ENCODE data around the gene MBNL1.
"Not testable (repeated sequence)": the region's sequence is repeated elsewhere in the genome, so short reads cannot be mapped to it uniquely, and the experiment has no call there.

Gene MBNL1

DNA sequence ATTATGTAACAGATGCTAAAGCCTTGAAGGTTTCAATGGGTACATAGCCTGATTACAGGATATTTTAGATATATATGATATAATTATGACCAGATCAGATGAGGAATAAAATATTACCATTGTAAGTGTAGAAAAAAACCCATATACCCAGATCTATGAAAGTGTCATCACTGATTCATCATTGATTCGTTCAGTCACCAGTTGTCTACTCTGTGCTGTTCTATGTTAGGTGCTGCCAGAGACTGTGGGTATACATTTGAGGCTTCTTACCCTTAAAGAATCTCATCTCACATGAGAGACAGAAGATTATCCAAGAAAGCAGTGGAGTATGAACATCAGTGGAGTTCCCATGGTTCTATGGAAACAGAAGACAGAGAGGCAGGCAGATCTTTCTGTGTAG is 92.2 kb downstream of the MBNL1 start:
- CTCF ChIA-PET, result no interaction called here
- TF ChIP-seq L3MBTL2 (conservative IDR thresholded peaks at IDR 0.05), result no peak
- no peak for TF ChIP-seq CTBP1 (IDR thresholded peaks at IDR 0.05; ENCODE audit: borderline replicate concordance)
- no peak for TF ChIP-seq ELF4 (IDR thresholded peaks at IDR 0.05)
- no peak for TF ChIP-seq HDGF (IDR thresholded peaks at IDR 0.05; ENCODE audit: borderline replicate concordance)
- no peak for TF ChIP-seq FOXA1 (IDR thresholded peaks at IDR 0.05)
- no peak for TF ChIP-seq NFRKB (IDR thresholded peaks at IDR 0.05)
- TF ChIP-seq FOXK2 (IDR thresholded peaks at IDR 0.05), result no peak
- no peak for TF ChIP-seq SP1 (IDR thresholded peaks at IDR 0.05)
- TF ChIP-seq BHLHE40 (IDR thresholded peaks at IDR 0.05; ENCODE audit: borderline replicate concordance), result no peak
- no peak for TF ChIP-seq ZNF384 (IDR thresholded peaks at IDR 0.05)
- TF ChIP-seq, protein P1, sequence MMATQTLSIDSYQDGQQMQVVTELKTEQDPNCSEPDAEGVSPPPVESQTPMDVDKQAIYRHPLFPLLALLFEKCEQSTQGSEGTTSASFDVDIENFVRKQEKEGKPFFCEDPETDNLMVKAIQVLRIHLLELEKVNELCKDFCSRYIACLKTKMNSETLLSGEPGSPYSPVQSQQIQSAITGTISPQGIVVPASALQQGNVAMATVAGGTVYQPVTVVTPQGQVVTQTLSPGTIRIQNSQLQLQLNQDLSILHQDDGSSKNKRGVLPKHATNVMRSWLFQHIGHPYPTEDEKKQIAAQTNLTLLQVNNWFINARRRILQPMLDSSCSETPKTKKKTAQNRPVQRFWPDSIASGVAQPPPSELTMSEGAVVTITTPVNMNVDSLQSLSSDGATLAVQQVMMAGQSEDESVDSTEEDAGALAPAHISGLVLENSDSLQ (IDR thresholded peaks at IDR 0.05), result no peak
- no peak for TF ChIP-seq LEF1 (IDR thresholded peaks at IDR 0.05; ENCODE audit: borderline replicate concordance)
- no peak for TF ChIP-seq ARNT (IDR thresholded peaks at IDR 0.05)
- no peak for TF ChIP-seq FOXM1 (IDR thresholded peaks at IDR 0.05; ENCODE audit: borderline replicate concordance)
- POLR2A ChIA-PET, result no interaction called here
- no peak for DNase-seq (ENCODE audit: extremely low spot score)

DNA sequence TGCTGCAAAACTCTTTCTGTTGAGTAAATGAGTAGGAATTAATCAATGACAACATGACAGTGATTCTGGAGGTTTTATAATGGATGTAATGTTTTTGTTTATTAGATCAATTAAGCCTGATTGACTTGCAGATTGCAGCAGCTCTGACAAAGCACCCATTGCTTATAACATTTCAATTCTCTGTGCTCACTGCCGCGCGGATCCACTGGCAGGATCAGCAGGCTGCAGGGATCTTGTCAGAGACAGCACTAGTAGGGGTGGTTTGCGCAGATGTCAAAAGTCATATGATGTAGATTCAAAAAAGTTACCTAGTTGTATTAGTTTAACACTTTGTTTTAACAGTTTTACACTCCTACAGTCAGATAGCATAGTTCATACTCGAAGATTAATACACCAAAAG is 93.4 kb downstream of the MBNL1 start:
- TF ChIP-seq TARDBP (IDR thresholded peaks at IDR 0.05) (no peak), SUZ12 (IDR thresholded peaks at IDR 0.05) (no peak), L3MBTL2 (conservative IDR thresholded peaks at IDR 0.05) (no peak), FOXK2 (IDR thresholded peaks at IDR 0.05) (no peak), ZNF384 (IDR thresholded peaks at IDR 0.05) (no peak), NFRKB (IDR thresholded peaks at IDR 0.05) (no peak), FOXM1 (IDR thresholded peaks at IDR 0.05; ENCODE audit: borderline replicate concordance) (no peak), ARNT (IDR thresholded peaks at IDR 0.05) (no peak), FOXA1 (IDR thresholded peaks at IDR 0.05) (no peak), HDGF (IDR thresholded peaks at IDR 0.05; ENCODE audit: borderline replicate concordance) (no peak), BHLHE40 (IDR thresholded peaks at IDR 0.05; ENCODE audit: borderline replicate concordance) (no peak), SP1 (IDR thresholded peaks at IDR 0.05) (no peak)
- TF ChIP-seq, protein P1 (IDR thresholded peaks at IDR 0.05), result no peak
- ChIA-PET POLR2A (no interaction called here), CTCF (no interaction called here)
- no peak for DNase-seq (ENCODE audit: extremely low spot score)

DNA sequence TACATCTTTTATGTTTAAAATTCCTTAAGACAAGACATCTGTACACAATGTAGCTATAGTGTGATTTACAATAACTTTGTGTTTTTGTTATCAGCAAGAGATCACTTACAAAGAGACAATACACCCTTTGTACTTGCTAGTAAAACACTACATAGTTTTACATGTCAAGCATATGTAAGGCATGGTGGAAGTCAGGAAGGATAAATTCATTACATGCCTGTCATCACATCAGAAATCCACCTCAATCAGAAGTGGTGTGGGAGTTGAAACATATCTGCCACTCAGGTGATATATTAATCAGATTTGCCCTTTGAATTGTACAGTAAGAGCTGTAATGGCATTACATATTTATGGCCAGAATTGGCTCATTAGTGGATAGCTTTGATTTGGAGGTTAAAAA is 95.5 kb downstream of the MBNL1 start:
- no peak for DNase-seq (ENCODE audit: extremely low spot score)
- ChIA-PET CTCF (interaction anchor here (1.0 kb wide), 1 partner anchor 12 kb away, joined by 3 read pairs; no protein-coding TSS in a partner anchor), POLR2A (no interaction called here)
- TF ChIP-seq TARDBP (IDR thresholded peaks at IDR 0.05) (no peak), FOXM1 (IDR thresholded peaks at IDR 0.05; ENCODE audit: borderline replicate concordance) (no peak)
- TF ChIP-seq, protein P1 (IDR thresholded peaks at IDR 0.05), result peak; percentile 72; the same call in 1 of the 2 replicates

DNA sequence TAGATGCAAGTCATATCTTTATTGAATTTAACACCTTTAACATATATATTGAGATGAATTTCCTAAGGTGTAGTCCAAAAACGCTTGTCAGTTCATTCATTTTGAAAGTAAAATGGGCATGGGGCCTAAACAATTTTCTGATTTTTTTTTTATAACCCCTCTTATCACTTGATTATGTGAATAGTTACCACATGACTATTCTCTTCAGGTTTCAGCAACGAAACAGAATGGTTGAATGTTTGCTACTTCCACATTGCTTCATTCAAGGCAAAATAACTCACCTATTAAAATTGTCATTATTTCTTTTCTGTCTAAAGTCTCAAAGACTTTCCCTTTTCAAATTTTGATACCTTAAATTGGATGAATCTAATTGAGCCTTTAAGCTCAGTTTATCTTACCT is 96.4 kb downstream of the MBNL1 start:
- no peak for DNase-seq (ENCODE audit: extremely low spot score)
- ChIA-PET CTCF (no interaction called here), POLR2A (no interaction called here)
- TF ChIP-seq, protein P1 (IDR thresholded peaks at IDR 0.05), result no peak
- no peak for TF ChIP-seq HDGF (IDR thresholded peaks at IDR 0.05; ENCODE audit: borderline replicate concordance)
- TF ChIP-seq FOXA1 (IDR thresholded peaks at IDR 0.05), result no peak
- TF ChIP-seq ZNF384 (IDR thresholded peaks at IDR 0.05), result no peak
- TF ChIP-seq BHLHE40 (IDR thresholded peaks at IDR 0.05; ENCODE audit: borderline replicate concordance), result no peak

DNA sequence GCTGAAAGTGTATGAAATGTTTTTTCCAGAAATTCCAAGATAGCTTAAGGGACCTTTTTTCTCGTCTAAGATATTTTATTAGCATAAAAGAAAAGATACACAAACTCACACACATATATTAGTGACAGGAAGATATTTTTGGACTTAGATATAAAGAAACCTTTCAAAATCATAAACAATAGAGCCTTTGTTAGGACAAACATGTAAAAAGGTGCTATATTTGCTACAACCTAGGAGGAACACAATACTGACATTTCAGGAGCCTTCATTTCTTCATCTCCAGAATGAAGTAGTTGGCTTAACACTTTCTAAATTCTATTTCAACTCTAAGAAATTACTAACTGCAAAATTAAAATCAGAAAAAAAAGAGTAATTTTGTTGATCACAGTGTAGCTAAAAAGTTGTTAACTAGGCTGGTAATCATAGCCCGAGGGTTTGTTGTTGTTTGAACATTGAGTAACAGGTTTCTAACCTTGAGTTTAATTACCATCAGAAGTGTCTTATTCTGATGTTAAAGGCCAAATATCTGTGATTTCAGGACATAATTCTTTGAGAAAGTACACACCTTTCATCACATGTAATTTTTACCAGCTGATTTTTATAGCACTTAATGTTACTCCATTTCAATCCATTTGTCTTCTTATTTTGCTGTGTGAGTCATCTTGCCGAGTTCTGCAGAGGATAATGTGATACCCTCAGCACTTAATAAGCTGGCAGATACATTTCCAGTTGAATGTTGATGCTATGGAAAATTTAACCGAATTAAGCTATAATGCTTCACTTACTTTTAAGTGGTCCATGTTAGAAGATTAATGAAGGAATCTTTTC is 97.3 kb downstream of the MBNL1 start:
- POLR2A ChIA-PET, result no interaction called here
- CTCF ChIA-PET, result no interaction called here
- TF ChIP-seq ZNF384 (IDR thresholded peaks at IDR 0.05), result no peak
- TF ChIP-seq SUZ12 (IDR thresholded peaks at IDR 0.05), result no peak
- TF ChIP-seq FOXA1 (IDR thresholded peaks at IDR 0.05), result no peak
- TF ChIP-seq L3MBTL2 (conservative IDR thresholded peaks at IDR 0.05), result no peak
- TF ChIP-seq HDGF (IDR thresholded peaks at IDR 0.05; ENCODE audit: borderline replicate concordance), result no peak
- TF ChIP-seq, protein P1 (IDR thresholded peaks at IDR 0.05), result peak; percentile 27; the same call in 1 of the 2 replicates
- peak; percentile 36; the same call in 1 of the 2 replicates for TF ChIP-seq CTBP1 (IDR thresholded peaks at IDR 0.05; ENCODE audit: borderline replicate concordance)
- no peak for TF ChIP-seq ARNT (IDR thresholded peaks at IDR 0.05)
- TF ChIP-seq BHLHE40 (IDR thresholded peaks at IDR 0.05; ENCODE audit: borderline replicate concordance), result no peak
- no peak for TF ChIP-seq NFRKB (IDR thresholded peaks at IDR 0.05)
- TF ChIP-seq TARDBP (IDR thresholded peaks at IDR 0.05), result no peak
- TF ChIP-seq FOXM1 (IDR thresholded peaks at IDR 0.05; ENCODE audit: borderline replicate concordance), result no peak
- TF ChIP-seq SP1 (IDR thresholded peaks at IDR 0.05), result no peak
- no peak for TF ChIP-seq ELF4 (IDR thresholded peaks at IDR 0.05)
- DNase-seq (ENCODE audit: extremely low spot score), result no peak

DNA sequence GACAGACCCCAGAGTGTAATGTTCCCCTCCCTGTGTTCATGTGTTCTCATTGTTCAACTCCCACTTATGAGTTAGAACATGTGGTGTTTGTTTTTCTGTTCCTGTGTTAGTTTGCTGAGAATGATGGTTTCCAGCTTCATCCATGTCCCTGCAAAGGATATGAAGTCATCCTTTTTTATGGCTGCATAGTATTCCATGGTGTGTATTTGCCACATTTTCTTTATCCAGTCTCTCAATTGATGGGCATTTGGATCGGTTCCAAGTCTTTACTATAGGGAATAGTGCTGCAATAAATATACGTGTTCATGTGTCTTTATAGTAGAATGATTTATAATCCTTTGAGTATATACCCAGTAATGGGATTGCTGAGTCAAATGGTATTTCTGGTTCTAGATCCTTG is 98.5 kb downstream of the MBNL1 start:
- POLR2A ChIA-PET, CTCF ChIA-PET: not testable (repeated sequence)

DNA sequence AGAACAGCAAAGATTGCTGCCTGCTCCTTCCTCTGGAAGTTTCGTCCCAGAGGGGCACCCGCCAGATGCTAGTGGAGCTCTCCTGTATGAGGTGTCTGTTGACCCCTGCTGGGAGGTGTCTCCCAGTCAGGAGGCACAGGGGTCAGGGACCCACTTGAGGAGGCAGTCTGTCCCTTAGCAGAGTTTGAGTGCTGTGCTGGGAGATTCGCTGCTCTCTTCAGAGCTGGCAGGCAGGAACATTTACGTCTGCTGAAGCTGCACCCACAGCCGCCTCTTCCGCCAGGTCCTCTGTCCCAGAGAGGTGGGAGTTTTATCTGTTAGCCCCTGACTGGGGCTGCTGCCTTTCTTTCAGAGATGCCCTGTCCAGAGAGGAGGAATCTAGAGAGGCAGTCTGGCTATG is 103.9 kb downstream of the MBNL1 start:
- CTCF ChIA-PET, result interaction anchor here (0.7 kb wide), 1 partner anchor 10 kb away, joined by 10 read pairs; no protein-coding TSS in a partner anchor
- POLR2A ChIA-PET; DNase-seq (ENCODE audit: extremely low spot score): not testable (repeated sequence)

More for the DNA sequence above, 98.5 kb downstream of the MBNL1 start:
- DNase-seq (ENCODE audit: extremely low spot score), result not testable (repeated sequence)

All from HEK293T (cell line).